NCI-H82 (cell line): ENCODE data around the gene KIR2DL1.
"Not testable (repeated sequence)": the region's sequence is repeated elsewhere in the genome, so short reads cannot be mapped to it uniquely, and the experiment has no call there.

Experiments used
- DNase-seq: peaks from one replicate; lab custom pipeline; 2025; lab: John Stamatoyannopoulos, UW

Gene KIR2DL1

GRCh38 chr19:54817670-54818536 lies 48.3 kb downstream of the KIR2DL1 start:
- no peak for DNase-seq

GRCh38 chr19:54824416-54824815 lies 54.8 kb downstream of the KIR2DL1 start:
- DNase-seq: not testable (repeated sequence)

- not testable (repeated sequence) for DNase-seq
These were observed 55.7 kb downstream of the KIR2DL1 start for GRCh38 chr19:54825326-54825725.

- DNase-seq: not testable (repeated sequence)
These were observed 58.5 kb downstream of the KIR2DL1 start for GRCh38 chr19:54828064-54828463.

GRCh38 chr19:54832496-54832895 lies 62.9 kb downstream of the KIR2DL1 start, which contains the start of gene KIR2DS4:
Gene KIR2DS4 (plus strand): TSS chr19:54832676.
- DNase-seq: not testable (repeated sequence)
